Cardiac muscle cell (in vitro differentiated cells and primary cell): ENCODE measurements around the gene ORAI3. TPM values are rescaled to one million over a fixed set of nuclear protein-coding genes. Genes with fewer than 3 reads are reported as not detected.

ENCODE experiments used
- DNase-seq, 2 donors: peaks; one replicate each; pipeline versions ENCODE4 v3.0.0 to v3.0.0-alpha.2; 2010 to 2017; ENCODE audit warnings: low read depth in 1 of 2, low spot score in 1 of 2
- H3K27ac ChIP-seq: fragments of 200-600 bp; sonication (generic); 2 replicates; pipeline ENCODE4 v1.5.1; 2016
- H3K27me3 ChIP-seq: fragments of 200-600 bp; sonication (generic); 2 replicates; pipeline ENCODE4 v1.6.0; 2016; ENCODE audit warnings: control low read depth
- H3K36me3 ChIP-seq: fragments of 200-600 bp; sonication (generic); 2 replicates; pipeline ENCODE4 v1.5.1; 2016; ENCODE audit warnings: control low read depth
- H3K4me1 ChIP-seq: fragments of 200-600 bp; sonication (generic); 2 replicates; pipeline ENCODE4 v1.8.1; 2017; ENCODE audit warnings: low read depth, mild to moderate bottlenecking, mixed run types
- H3K4me3 ChIP-seq: fragments of 200-600 bp; sonication (generic); 2 replicates; pipeline ENCODE4 v1.5.1; 2016; ENCODE audit warnings: mild to moderate bottlenecking
- H3K9me3 ChIP-seq: fragments of 200-600 bp; sonication (generic); 2 replicates; pipeline ENCODE4 v1.5.1; 2017; ENCODE audit warnings: low read depth, mild to moderate bottlenecking, control low read depth
- CTCF ChIP-seq: IDR thresholded peaks from 2 replicates; pipeline ENCODE4 v1.5.1; 2012; ENCODE audit warnings: low read depth, mild to moderate bottlenecking, low read length
- polyA plus RNA-seq: library from polyadenylated mRNA; unstranded; fragments of >200 nt; fragmentation: Nextera tagmentation; extraction: Ambion mirVana; gene quantifications from 2 replicates; pipeline ENCODE4 v1.2.1, GENCODE V29; 2016
- total RNA-seq: library from RNA; depleted of rRNA; stranded (reverse); fragments of >200 nt; gene quantifications from 2 replicates; pipeline ENCODE4 v1.2.3, GENCODE V29; 2016

ORAI3 gene
- total and polyA plus RNA-seq, 2 experiments from 2014 or later, result 88.5 to 101 TPM

GRCh38 chr16:30980434-30980833 lies 31.6 kb downstream of the ORAI3 start:
- Histone ChIP-seq H3K4me3 (no peak overlapping the region), H3K27me3 (no peaks in the 10 kb centered on the region), H3K4me1 (peaks cover 4% of the 10 kb centered on the region), H3K27ac (no peak overlapping the region), H3K36me3 (peaks cover 45% of the 10 kb centered on the region), H3K9me3 (no peaks in the 10 kb centered on the region)
- DNase-seq, result no peak
- no peak for TF ChIP-seq CTCF

GRCh38 chr16:30980959-30981358 lies 32.1 kb downstream of the ORAI3 start:
- Histone ChIP-seq H3K27me3 (no peaks in the 10 kb centered on the region), H3K4me1 (peaks cover 6% of the 10 kb centered on the region), H3K27ac (no peak overlapping the region), H3K36me3 (peaks cover 39% of the 10 kb centered on the region), H3K9me3 (no peaks in the 10 kb centered on the region), H3K4me3 (no peak overlapping the region)
- no peak for TF ChIP-seq CTCF
- DNase-seq, result no peak

GRCh38 chr16:30982548-30983288 lies 33.9 kb downstream of the ORAI3 start:
- H3K36me3 ChIP-seq, result peaks cover 28% of the 10 kb centered on the region

GRCh38 chr16:30983289-30983889 lies 34.5 kb downstream of the ORAI3 start:
- Histone ChIP-seq H3K9me3 (no peaks in the 10 kb centered on the region), H3K27ac (no peak overlapping the region), H3K4me1 (peaks cover 6% of the 10 kb centered on the region), H3K27me3 (no peaks in the 10 kb centered on the region), H3K36me3 (peaks cover 28% of the 10 kb centered on the region), H3K4me3 (no peak overlapping the region)
- TF ChIP-seq CTCF, result no peak
- no peak for DNase-seq

More at GRCh38 chr16:30982548-30983288, 33.9 kb downstream of the ORAI3 start:
- H3K27ac ChIP-seq, result no peak overlapping the region
- H3K4me3 ChIP-seq, result no peak overlapping the region
- DNase-seq, result no peak
- TF ChIP-seq CTCF, result no peak
- peaks cover 6% of the 10 kb centered on the region for H3K4me1 ChIP-seq
- H3K27me3 ChIP-seq, result no peaks in the 10 kb centered on the region
- H3K9me3 ChIP-seq, result no peaks in the 10 kb centered on the region

- no peak overlapping the region for H3K27ac ChIP-seq
- H3K4me3 ChIP-seq, result no peak overlapping the region
- H3K4me1 ChIP-seq, result peaks cover 6% of the 10 kb centered on the region
- no peaks in the 10 kb centered on the region for H3K27me3 ChIP-seq
- no peak for DNase-seq
- no peak for TF ChIP-seq CTCF
- peaks cover 28% of the 10 kb centered on the region for H3K36me3 ChIP-seq
- H3K9me3 ChIP-seq, result no peaks in the 10 kb centered on the region
Measured at GRCh38 chr16:30983898-30984610, 35.2 kb downstream of the ORAI3 start.
